CD4-positive, alpha-beta T cell treated with Interleukin-6 for 4 hours (primary cell): ENCODE results near the gene KLHL36.
A peak's percentile ranks its signal among the peaks of the same experiment; 100 is the strongest.
"Not testable (repeated sequence)": the region's sequence is repeated elsewhere in the genome, so short reads cannot be mapped to it uniquely, and the experiment has no call there.

Source experiments
- DNase-seq: peaks from one replicate; pipeline ENCODE4 v3.0.0-alpha.2; 2020; ENCODE audit warnings: mixed read lengths

The KLHL36 gene

GRCh38 chr16:84616515-84616914, 31.8 kb upstream of the KLHL36 start:
- peak; percentile 51 for DNase-seq

DNA sequence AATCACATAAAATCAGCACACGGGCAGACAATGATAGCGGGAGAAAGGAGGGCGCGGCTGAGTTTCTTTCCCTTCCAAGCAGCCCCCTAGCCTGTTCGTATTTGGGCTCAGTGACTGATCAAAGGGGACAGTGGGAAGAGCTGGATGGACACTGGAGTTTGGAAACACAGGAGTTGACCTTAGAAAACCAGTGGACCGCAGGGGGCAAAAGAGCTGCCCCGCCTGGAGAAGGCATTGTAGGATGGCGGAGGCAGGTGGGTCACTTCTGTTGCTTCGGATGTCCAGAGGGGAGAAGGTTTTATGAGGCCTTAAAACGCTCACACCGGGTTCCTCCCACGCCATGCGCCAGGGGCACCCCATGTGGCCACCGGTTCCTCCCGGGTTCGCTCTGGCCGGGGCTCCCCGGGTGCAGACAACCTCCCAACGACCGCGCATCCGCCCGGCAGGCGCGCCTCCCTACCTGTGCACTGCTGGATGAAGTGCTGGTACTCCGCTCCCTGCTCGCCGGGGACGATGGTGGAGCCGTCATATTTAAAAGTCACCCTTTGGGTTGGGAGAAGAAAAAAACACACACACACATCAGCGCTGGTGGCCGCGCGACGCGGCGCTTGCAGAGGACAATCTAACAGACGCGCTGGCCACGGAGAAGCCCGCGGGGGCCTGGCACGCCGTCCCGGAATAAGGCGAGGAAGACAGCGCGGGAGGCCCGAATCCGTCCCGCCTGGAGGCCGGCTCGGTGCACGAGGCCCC, 31.1 kb upstream of the KLHL36 start:
- peak; percentile 72 for DNase-seq

DNA sequence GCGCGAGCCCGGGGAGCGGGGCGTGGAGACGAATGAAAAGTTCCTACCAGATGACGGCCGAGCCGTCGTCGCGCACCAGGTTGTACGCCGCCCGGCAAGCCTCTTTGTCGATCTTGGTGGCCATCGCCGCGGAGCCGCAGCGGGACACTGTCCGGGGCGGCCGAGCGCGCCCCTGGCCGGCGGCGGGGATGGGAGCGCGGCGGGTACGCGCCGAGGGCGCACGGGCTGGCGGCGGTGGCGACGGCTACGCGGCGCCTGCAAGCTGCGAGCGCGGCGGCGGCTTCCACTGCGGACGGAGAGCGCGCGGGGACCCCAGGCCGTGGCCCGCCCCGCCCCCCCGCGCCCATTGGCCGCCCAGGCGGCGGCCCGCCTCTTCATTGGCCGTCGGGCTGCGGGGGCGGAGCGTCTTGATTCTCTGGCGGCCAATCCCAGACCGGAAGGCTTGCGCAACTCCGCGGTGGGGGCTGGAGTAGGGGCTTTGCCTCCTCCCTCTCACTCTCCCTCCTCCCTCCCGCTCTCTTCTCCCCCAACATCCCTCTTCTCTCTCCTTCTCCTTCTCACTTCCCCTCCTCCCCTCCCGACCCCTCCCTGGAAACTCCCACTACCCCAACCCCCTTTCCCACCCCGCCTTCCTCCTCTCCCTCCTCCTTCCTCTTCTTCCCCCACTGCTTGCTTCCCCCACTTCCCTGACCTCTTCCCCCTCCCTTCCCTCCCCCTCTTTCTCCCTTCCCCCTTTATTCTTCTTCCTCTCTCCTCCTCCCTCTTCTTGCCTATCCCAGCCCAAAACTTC, 30.3 kb upstream of the KLHL36 start, which contains the start of gene COTL1:
COTL1 (minus strand) TSS at position 288 of the 790 bp plus-strand sequence; CDS start at position 124, 164 bp downstream.
- peak; percentile 98 for DNase-seq

DNA sequence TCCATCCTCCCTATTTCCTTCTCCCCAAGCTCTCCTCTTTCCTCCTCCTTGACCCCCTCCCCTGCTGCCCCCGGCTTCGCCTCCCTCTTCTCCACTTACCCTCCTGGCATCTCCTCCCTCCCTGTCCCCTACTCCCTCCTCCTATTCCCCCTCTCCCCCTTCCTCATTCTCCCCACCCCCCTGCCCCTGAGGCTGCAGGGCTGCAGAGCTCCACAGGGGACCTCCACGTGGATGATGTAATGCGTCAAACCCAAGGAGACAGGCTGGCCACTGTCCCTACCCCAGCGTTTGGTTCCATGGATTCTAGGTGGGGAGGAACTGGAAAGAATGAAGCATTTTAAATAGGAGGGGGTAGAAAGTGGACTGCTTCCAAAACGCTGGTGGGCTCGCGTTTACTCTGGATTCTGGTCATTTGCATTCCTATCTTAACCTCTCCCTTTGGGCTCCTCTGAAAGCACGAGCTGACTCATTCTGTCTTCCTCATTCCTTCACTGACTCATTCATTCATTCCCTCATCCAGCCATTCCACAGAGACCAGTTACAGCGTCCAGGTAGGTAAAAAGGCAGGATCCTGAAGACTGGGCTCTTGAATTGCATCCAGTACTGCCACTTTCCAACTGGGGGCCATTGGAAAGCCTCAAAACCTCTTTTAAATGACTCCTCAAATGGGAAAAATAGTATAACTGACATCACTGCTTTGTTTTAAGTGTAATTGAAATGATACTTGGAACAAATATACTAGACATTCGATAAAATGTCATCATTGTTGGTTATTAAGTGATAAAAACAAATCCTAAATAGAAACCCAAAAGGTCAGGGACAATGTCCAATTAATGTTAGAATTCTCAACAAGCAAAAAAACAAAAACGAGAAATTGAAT, 29.5 kb upstream of the KLHL36 start:
- DNase-seq, result no peak

DNA sequence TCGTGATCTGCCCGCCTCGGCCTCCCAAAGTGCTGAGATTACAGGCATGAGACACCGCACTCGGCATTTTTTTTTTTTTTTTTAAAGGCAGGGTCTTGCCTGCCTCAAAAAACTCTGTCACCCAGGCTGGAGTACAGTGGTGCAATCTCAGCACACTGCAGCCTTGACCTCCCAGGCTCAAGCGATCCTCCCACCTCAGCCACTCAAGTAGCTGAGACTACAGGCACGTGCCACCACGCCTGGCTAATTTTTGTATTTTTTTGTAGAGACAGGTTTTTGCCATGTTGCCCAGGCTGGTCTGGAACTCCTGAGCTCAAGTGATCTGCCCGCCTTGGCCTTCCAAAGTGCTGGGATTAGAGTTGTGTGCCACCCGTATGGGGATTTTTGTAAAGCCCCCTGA, 27.4 kb upstream of the KLHL36 start:
- DNase-seq, result not testable (repeated sequence)

- no peak for DNase-seq
These were observed 22.8 kb upstream of the KLHL36 start for GRCh38 chr16:84625556-84625955.

GRCh38 chr16:84628226-84628731, 20.0 kb upstream of the KLHL36 start:
- DNase-seq, result no peak

GRCh38 chr16:84629580-84629979, 18.7 kb upstream of the KLHL36 start:
- DNase-seq, result peak; percentile 31

- no peak for DNase-seq
These were observed 18.3 kb upstream of the KLHL36 start for GRCh38 chr16:84630009-84630408.

GRCh38 chr16:84630446-84631152, 17.7 kb upstream of the KLHL36 start:
- DNase-seq, result peak; percentile 21

GRCh38 chr16:84631153-84631466, 17.2 kb upstream of the KLHL36 start:
- DNase-seq, result no peak

DNA sequence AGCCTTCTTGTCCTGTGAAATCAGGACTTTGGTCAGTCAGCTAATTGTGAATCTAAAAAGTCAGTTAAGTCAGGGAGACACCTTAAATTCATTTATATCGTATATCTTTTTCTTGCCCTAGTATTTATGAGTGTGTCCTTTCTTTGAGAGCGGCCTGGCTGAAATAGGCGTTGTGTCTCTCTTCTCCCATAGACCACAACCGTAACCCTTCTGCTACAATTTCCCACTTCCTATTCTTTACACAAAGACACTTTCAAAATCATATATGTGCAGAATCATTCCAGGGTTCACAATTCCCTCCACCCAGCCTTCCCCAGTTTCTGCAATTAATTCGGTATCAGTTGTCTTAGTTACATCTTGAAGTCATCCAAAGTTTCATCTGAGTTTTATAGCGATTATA, 16.4 kb upstream of the KLHL36 start:
- DNase-seq, result no peak

DNA sequence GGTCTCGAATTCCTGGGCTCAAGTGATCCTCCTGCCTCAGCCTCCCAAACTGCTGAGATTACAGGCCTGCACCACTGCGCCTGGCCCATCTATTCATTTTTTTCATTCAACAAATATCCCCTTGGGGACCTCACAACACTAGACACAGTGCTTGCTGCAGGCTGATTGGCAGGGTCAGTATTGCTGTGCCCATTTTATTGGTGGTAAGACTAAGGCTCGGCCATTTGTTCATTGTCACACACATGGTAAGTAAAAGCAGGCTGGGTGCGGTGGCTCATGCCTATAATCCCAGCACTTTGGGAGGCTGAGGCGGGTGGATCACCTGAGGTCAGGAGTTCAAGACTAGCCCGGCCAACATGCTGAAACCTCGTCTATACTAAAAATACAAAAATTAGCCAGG, 15.4 kb upstream of the KLHL36 start:
- DNase-seq, result not testable (repeated sequence)

GRCh38 chr16:84633622-84634021, 14.7 kb upstream of the KLHL36 start:
- DNase-seq, result no peak

GRCh38 chr16:84635702-84636101, 12.6 kb upstream of the KLHL36 start:
- no peak for DNase-seq

- DNase-seq, result no peak
These were observed 10.6 kb upstream of the KLHL36 start for GRCh38 chr16:84637709-84638108.

DNA sequence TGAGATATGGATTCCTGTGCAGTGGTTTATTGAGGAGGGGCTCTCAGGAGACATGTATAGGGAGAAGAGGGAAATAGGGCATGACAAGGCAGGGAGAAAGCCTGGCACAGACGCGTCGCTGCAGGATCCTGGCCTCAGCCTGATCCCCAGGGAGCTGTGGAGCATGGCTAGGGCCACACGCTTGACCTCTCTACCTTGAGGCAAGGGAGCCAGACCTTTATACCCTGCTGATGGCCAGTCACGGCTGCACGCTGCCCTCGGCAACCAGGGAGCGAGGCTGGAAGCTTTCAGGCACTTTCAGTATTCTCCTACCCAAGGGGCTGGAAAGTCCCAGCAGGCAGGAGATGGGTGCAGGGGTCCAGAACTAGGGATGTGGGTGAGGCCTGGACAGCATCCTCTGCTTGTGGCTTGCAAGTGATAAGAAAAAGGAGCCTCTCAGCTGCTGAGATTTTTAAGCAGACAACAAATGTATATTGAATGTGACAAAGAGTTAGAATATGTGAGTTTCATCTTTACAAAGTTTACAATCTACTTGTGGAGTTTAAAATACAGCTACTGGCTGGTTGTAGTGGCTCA, 10.0 kb upstream of the KLHL36 start:
- no peak for DNase-seq

GRCh38 chr16:84640145-84640544, 8.2 kb upstream of the KLHL36 start:
- no peak for DNase-seq

- peak; percentile 62 for DNase-seq
These were observed 6.5 kb upstream of the KLHL36 start for GRCh38 chr16:84641643-84642358.

GRCh38 chr16:84643180-84643583, 5.1 kb upstream of the KLHL36 start:
- DNase-seq, result no peak

DNA sequence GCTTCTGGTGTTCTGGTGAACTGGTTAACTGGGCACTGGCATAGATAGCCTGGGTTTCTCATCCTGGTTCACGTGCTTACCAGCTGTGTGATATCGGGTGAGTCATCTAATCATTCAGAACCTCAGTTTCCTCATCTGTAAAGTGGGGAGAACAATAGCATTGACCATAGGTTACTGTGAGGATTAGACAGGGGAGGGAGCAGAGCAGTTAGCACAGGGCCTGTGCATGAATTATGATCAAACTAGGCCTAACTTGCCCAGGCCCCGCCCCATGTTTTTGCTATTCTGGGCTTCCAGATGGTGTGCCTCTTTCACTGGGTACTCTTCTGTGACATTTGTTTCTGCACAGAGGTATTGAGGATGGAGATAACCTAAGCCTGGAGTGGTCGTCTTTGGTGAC, 4.6 kb upstream of the KLHL36 start:
- no peak for DNase-seq
